ENCODE data around the gene MRPS35.
A peak's percentile ranks its signal among the peaks of the same experiment; 100 is the strongest.

The MRPS35 gene

DNA sequence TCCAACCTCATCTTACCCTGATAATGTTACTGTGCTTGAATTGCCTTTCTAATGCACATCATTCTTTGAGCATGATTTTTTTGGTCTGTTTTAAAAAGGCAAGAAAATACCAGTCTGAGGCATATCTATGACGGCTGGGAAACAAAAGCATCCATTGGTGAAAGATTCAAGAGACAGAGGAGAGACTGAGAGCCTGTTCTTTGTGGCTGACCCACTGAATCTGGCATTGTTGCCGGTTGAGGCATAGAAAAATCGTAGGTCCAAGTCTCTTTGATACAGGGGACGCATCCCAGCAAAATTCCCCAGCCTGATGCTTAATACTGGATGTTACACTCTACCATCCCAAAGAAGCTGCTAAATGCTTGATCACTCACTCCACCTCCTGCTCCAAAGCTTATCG lies 66.5 kb downstream of the MRPS35 start:
- CTCF ChIA-PET, result no interaction called here
- no peak for TF ChIP-seq ZNF530 (tag by site-specific recombination; IDR thresholded peaks at IDR 0.05; ENCODE audit: low read depth)
- H3K4me3 ChIP-seq (ENCODE audit: low read depth, low read length), result no peak overlapping the region
- no peak overlapping the region for H3K27ac ChIP-seq (ENCODE audit: extremely low read depth, low read depth, low read length)
- peaks cover 0 to 4% of the 10 kb centered on the region in 2 experiments; a peak in 1 of 3 replicates for H3K36me3 ChIP-seq (ENCODE audit: control insufficient read depth in 2 of 2, insufficient read depth in 1 of 2, low read length in 2 of 2)
- H3K9me3 ChIP-seq (ENCODE audit: control insufficient read depth, insufficient read depth, low read depth, low read length), result no peaks in the 10 kb centered on the region
- H3K4me1 ChIP-seq (ENCODE audit: control insufficient read depth, insufficient read depth, low read length), result peaks cover 15% of the 10 kb centered on the region
- POLR2A ChIA-PET, result no interaction called here

DNA sequence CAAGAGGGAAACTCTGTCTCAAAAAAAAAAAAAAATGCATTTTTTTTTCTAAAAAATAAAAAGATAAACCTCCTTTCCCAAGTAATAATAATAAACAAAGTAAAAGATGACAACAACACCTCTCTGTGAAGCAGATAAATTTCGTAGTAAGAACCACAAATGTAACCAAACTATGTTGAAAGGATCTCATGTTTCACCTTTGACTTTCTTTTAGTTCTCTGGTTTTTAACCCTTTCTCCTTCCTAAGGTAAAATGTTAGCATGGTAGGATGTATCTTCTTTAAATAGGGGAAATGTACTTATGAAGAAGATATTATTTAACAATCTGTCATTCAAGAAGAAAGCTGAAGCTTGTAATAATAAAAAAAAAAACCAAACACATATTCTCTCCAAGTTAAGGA lies 67.6 kb downstream of the MRPS35 start:
- ChIA-PET CTCF (interaction anchor here (0.6 kb wide), 1 partner anchor 715 kb away, joined by 3 read pairs; no protein-coding TSS in a partner anchor), POLR2A (no interaction called here)
- Histone ChIP-seq H3K4me3 (ENCODE audit: low read depth, low read length) (no peak overlapping the region), H3K36me3 (ENCODE audit: control insufficient read depth in 2 of 2, insufficient read depth in 1 of 2, low read length in 2 of 2) (peaks cover 3 to 11% of the 10 kb centered on the region in 2 experiments), H3K27ac (ENCODE audit: extremely low read depth, low read depth, low read length) (no peak overlapping the region), H3K9me3 (ENCODE audit: control insufficient read depth, insufficient read depth, low read depth, low read length) (no peaks in the 10 kb centered on the region), H3K4me1 (ENCODE audit: control insufficient read depth, insufficient read depth, low read length) (peaks cover 10% of the 10 kb centered on the region)
- TF ChIP-seq SCRT2 (tag by site-specific recombination; IDR thresholded peaks at IDR 0.05) (no peak), ZNF677 (tag by site-specific recombination; IDR thresholded peaks at IDR 0.05) (no peak)

DNA sequence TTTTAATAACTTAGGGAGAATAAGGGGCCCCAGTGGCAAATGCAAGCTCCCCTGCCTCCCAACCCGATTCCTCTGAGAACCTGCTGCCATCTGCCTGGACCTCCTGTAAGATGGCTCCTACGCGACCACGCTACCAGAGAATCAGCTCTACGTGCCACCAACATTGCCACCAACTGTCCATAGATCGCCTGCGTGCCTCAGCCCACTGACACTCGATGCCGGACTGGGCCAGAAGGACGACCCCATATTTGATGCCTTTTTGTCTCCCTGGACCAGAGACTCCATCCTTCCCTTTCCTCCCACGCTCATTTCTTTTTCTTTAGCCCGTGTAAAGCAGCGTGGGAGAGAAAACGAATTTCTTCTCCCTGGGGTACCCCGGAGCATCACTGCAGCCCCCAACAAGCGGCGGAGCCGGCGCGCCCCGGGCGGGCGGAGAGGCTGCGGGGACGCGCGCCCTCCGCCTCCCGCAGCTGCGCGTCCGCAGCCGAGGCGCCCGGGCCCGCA lies 68.8 kb downstream of the MRPS35 start:
- ChIA-PET POLR2A (interaction anchor here (1.1 to 1.5 kb wide), 5 partner anchors 11 to 599 kb away, joined by 3 to 5 read pairs (median 3); partner anchors contain the start of gene MRPS35), CTCF (no interaction called here)
- Histone ChIP-seq H3K9me3 (ENCODE audit: control insufficient read depth, insufficient read depth, low read depth, low read length) (no peaks in the 10 kb centered on the region), H3K4me3 (ENCODE audit: low read depth, low read length) (peak overlapping the region; percentile 83), H3K36me3 (ENCODE audit: control insufficient read depth in 2 of 2, insufficient read depth in 1 of 2, low read length in 2 of 2) (peaks cover 7 to 12% of the 10 kb centered on the region in 2 experiments), H3K27ac (ENCODE audit: extremely low read depth, low read depth, low read length) (peak overlapping the region; percentile 99), H3K4me1 (ENCODE audit: control insufficient read depth, insufficient read depth, low read length) (peaks cover 9% of the 10 kb centered on the region; the same call in 1 of the 2 replicates)
- TF ChIP-seq, protein P1, sequence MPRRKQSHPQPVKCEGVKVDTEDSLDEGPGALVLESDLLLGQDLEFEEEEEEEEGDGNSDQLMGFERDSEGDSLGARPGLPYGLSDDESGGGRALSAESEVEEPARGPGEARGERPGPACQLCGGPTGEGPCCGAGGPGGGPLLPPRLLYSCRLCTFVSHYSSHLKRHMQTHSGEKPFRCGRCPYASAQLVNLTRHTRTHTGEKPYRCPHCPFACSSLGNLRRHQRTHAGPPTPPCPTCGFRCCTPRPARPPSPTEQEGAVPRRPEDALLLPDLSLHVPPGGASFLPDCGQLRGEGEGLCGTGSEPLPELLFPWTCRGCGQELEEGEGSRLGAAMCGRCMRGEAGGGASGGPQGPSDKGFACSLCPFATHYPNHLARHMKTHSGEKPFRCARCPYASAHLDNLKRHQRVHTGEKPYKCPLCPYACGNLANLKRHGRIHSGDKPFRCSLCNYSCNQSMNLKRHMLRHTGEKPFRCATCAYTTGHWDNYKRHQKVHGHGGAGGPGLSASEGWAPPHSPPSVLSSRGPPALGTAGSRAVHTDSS (tag by site-specific recombination; IDR thresholded peaks at IDR 0.05), result no peak
- TF ChIP-seq, protein P2, sequence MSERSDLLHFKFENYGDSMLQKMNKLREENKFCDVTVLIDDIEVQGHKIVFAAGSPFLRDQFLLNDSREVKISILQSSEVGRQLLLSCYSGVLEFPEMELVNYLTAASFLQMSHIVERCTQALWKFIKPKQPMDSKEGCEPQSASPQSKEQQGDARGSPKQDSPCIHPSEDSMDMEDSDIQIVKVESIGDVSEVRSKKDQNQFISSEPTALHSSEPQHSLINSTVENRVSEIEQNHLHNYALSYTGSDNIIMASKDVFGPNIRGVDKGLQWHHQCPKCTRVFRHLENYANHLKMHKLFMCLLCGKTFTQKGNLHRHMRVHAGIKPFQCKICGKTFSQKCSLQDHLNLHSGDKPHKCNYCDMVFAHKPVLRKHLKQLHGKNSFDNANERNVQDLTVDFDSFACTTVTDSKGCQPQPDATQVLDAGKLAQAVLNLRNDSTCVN (tag by site-specific recombination; optimal IDR thresholded peaks at IDR 0.05), result no peak
- TF ChIP-seq ZNF391 (tag by site-specific recombination; IDR thresholded peaks at IDR 0.05; ENCODE audit: borderline replicate concordance, low read depth), result no peak
- TF ChIP-seq ZBTB48 (tag by site-specific recombination; IDR thresholded peaks at IDR 0.05), result peak; percentile 15; the same call in 1 of the 2 replicates
- TF ChIP-seq, protein P3, sequence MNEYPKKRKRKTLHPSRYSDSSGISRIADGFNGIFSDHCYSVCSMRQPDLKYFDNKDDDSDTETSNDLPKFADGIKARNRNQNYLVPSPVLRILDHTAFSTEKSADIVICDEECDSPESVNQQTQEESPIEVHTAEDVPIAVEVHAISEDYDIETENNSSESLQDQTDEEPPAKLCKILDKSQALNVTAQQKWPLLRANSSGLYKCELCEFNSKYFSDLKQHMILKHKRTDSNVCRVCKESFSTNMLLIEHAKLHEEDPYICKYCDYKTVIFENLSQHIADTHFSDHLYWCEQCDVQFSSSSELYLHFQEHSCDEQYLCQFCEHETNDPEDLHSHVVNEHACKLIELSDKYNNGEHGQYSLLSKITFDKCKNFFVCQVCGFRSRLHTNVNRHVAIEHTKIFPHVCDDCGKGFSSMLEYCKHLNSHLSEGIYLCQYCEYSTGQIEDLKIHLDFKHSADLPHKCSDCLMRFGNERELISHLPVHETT (tag by site-specific recombination; IDR thresholded peaks at IDR 0.05), result no peak
- TF ChIP-seq, protein P4, sequence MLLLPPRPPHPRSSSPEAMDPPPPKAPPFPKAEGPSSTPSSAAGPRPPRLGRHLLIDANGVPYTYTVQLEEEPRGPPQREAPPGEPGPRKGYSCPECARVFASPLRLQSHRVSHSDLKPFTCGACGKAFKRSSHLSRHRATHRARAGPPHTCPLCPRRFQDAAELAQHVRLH (tag by site-specific recombination; IDR thresholded peaks at IDR 0.05), result no peak
- no peak for TF ChIP-seq ZNF366 (tag by site-specific recombination; conservative IDR thresholded peaks at IDR 0.05)
- TF ChIP-seq ZFP37 (tag by site-specific recombination; IDR thresholded peaks at IDR 0.05), result no peak
- no peak for TF ChIP-seq TCF7L2 (IDR thresholded peaks at IDR 0.05; ENCODE audit: borderline replicate concordance, low read depth, low read length)
- TF ChIP-seq ZNF596 (tag by site-specific recombination; IDR thresholded peaks at IDR 0.05), result no peak; the same call in 1 of the 2 replicates
- TF ChIP-seq SP3 (tag by site-specific recombination; IDR thresholded peaks at IDR 0.05), result no peak
- 0 out of 2 replicates have a peak, but pooled peaks have one; percentile 3 for TF ChIP-seq ZNF341 (tag by site-specific recombination; IDR thresholded peaks at IDR 0.05; ENCODE audit: low read depth)
- TF ChIP-seq, protein P5, sequence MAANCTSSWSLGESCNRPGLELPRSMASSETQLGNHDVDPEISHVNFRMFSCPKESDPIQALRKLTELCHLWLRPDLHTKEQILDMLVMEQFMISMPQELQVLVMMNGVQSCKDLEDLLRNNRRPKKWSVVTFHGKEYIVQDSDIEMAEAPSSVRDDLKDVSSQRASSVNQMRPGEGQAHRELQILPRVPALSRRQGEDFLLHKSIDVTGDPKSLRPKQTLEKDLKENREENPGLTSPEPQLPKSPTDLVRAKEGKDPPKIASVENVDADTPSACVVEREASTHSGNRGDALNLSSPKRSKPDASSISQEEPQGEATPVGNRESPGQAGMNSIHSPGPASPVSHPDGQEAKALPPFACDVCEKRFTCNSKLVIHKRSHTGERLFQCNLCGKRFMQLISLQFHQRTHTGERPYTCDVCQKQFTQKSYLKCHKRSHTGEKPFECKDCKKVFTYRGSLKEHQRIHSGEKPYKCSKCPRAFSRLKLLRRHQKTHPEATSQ (tag by site-specific recombination; IDR thresholded peaks at IDR 0.05), result no peak
- TF ChIP-seq ZNF624 (tag by site-specific recombination; IDR thresholded peaks at IDR 0.05), result no peak
- no peak for TF ChIP-seq KLF8 (tag by site-specific recombination; IDR thresholded peaks at IDR 0.05)
- no peak for TF ChIP-seq ZNF416 (tag by site-specific recombination; IDR thresholded peaks at IDR 0.05)
- TF ChIP-seq ZEB2 (tag by site-specific recombination; IDR thresholded peaks at IDR 0.05), result no peak
- no peak for TF ChIP-seq ZNF146 (tag by site-specific recombination; IDR thresholded peaks at IDR 0.05)
- TF ChIP-seq, protein P6, sequence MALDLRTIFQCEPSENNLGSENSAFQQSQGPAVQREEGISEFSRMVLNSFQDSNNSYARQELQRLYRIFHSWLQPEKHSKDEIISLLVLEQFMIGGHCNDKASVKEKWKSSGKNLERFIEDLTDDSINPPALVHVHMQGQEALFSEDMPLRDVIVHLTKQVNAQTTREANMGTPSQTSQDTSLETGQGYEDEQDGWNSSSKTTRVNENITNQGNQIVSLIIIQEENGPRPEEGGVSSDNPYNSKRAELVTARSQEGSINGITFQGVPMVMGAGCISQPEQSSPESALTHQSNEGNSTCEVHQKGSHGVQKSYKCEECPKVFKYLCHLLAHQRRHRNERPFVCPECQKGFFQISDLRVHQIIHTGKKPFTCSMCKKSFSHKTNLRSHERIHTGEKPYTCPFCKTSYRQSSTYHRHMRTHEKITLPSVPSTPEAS (tag by site-specific recombination; IDR thresholded peaks at IDR 0.05), result no peak
- TF ChIP-seq ZNF211 (tag by site-specific recombination; IDR thresholded peaks at IDR 0.05; ENCODE audit: low read depth), result no peak
- TF ChIP-seq ZNF112 (tag by site-specific recombination; IDR thresholded peaks at IDR 0.05), result no peak

All from HEK293 (cell line).